Endothelial cell of umbilical vein (primary cell): ENCODE measurements around the gene LIN7A. TPM values are rescaled to one million over a fixed set of nuclear protein-coding genes. Genes with fewer than 3 reads are reported as not detected.

ENCODE experiments used
- BruUV-seq: library from RNA; stranded (reverse); fragments of 400-500 nt; replicated peaks from 2 replicates; lab custom pipeline; 2021; lab: Mats Ljungman, UMichigan
- CTCF ChIA-PET: fragments of 300-600, 350-600 bp; sonication (Branson Sonifier 250); formaldehyde crosslinking; loops from one replicate; lab custom pipeline; 2021; ENCODE audit warnings: antibody characterized with exemption, inconsistent platforms; lab: Charles Lee
- POLR2A ChIA-PET: fragments of 300-600, 350-600 bp; sonication (Branson Sonifier 250); formaldehyde crosslinking; loops from one replicate; lab custom pipeline; 2021; ENCODE audit warnings: antibody characterized with exemption, inconsistent platforms; lab: Charles Lee
- DNase-seq: peaks from one replicate; pipeline ENCODE4 v3.0.0-alpha.2; 2011; ENCODE audit warnings: low read depth, low spot score
- FAIRE-seq: peaks from 2 replicates; lab custom pipeline; 2011; peaks lifted over from hg19 to GRCh38; lab: Jason Lieb, UNC
- H2AFZ ChIP-seq: 2 replicates; pipeline ENCODE4 v1.6.0; 2012; ENCODE audit warnings: low read depth, low read length, control low read depth, inconsistent platforms
- H3K27ac ChIP-seq: 2 replicates; pipeline ENCODE4 v1.5.1; 2011; ENCODE audit warnings: low read depth, mild to moderate bottlenecking, control low read depth, low read length, moderate library complexity; ENCODE audit not compliant: insufficient read depth
- H3K27me3 ChIP-seq, 2 experiments: 2 replicates each; pipeline versions ENCODE4 v1.6.0 to v1.6.1; 2011; ENCODE audit warnings: low read length in 2 of 2, mixed read lengths in 1 of 2; ENCODE audit not compliant: control insufficient read depth in 2 of 2, insufficient read depth in 2 of 2
- H3K36me3 ChIP-seq, 2 experiments: 2 replicates in 1 of 2; 3 replicates in 1 of 2; pipeline ENCODE4 v1.5.1; 2011; ENCODE audit warnings: low read length in 2 of 2, mild to moderate bottlenecking in 1 of 2, moderate library complexity in 1 of 2; ENCODE audit not compliant: control insufficient read depth in 2 of 2, insufficient read depth in 2 of 2; ENCODE audit errors: extremely low read depth in 1 of 2
- H3K4me1 ChIP-seq: 3 replicates; pipeline ENCODE4 v1.5.1; 2011; ENCODE audit warnings: mild to moderate bottlenecking, low read length; ENCODE audit not compliant: control insufficient read depth, insufficient read depth; ENCODE audit errors: extremely low read depth
- H3K4me2 ChIP-seq: 2 replicates; pipeline ENCODE4 v1.6.1; 2011; ENCODE audit warnings: low read length, control low read depth, mixed read lengths; ENCODE audit not compliant: insufficient read depth
- H3K4me3 ChIP-seq, 3 experiments: fragments of 200-600 bp in 1 of 3; sonication (generic), shearing (Covaris generic) in 1 of 3; replicated peaks in 1 of 3; 2 replicates each; pipeline ENCODE4 v1.5.1; 2011 to 2016; ENCODE audit warnings: control low read depth in 3 of 3, low read length in 3 of 3, mild to moderate bottlenecking in 2 of 3, inconsistent platforms in 1 of 3, low read depth in 1 of 3, moderate library complexity in 1 of 3; ENCODE audit not compliant: insufficient read depth in 1 of 3
- H3K79me2 ChIP-seq: 2 replicates; pipeline ENCODE4 v1.6.0; 2012; ENCODE audit warnings: low read length, inconsistent platforms; ENCODE audit not compliant: control insufficient read depth, insufficient read depth
- H3K9ac ChIP-seq: replicated peaks from 2 replicates; pipeline ENCODE3; 2011; ENCODE audit warnings: low read length, control low read depth; ENCODE audit not compliant: insufficient read depth; ENCODE audit errors: extremely low read depth
- H3K9me1 ChIP-seq: replicated peaks from 3 replicates; pipeline ENCODE4 v1.6.0; 2011; ENCODE audit warnings: mild to moderate bottlenecking, low read length; ENCODE audit not compliant: control insufficient read depth, insufficient read depth; ENCODE audit errors: extremely low read depth
- H3K9me3 ChIP-seq: replicated peaks from 2 replicates; pipeline ENCODE4 v1.5.1; 2012; ENCODE audit warnings: low read length, inconsistent platforms; ENCODE audit not compliant: control insufficient read depth, insufficient read depth
- H4K20me1 ChIP-seq: replicated peaks from 2 replicates; pipeline ENCODE3; 2011; ENCODE audit warnings: mild to moderate bottlenecking, low read length; ENCODE audit not compliant: control insufficient read depth, insufficient read depth; ENCODE audit errors: extremely low read depth
- FOS ChIP-seq: IDR thresholded peaks from 2 replicates; pipeline ENCODE4 v1.6.1; 2011; ENCODE audit warnings: mild to moderate bottlenecking, low read length, moderate library complexity, borderline replicate concordance; ENCODE audit not compliant: insufficient read depth
- JUN ChIP-seq: IDR thresholded peaks from 2 replicates; pipeline ENCODE4 v1.6.1; 2011; ENCODE audit warnings: borderline replicate concordance, low read depth; ENCODE audit not compliant: insufficient read length, insufficient read depth
- POLR2A ChIP-seq: IDR thresholded peaks from 2 replicates; pipeline ENCODE4 v1.6.1; 2012; ENCODE audit warnings: low read depth, mild to moderate bottlenecking, control low read depth, low read length
- POLR2AphosphoS5 ChIP-seq: IDR thresholded peaks from 2 replicates; pipeline ENCODE4 v1.6.1; 2012; ENCODE audit warnings: low read depth, mild to moderate bottlenecking, control low read depth, low read length, moderate library complexity; ENCODE audit not compliant: insufficient read depth
- dilution Hi-C: fragments of 300-500 bp; cut with MboI; formaldehyde crosslinking; loops from one replicate; pipeline ENCODE4 v1.15.0; 2019; ENCODE audit warnings: low sequenced_read_pairs; ENCODE audit not compliant: extremely low pct_ligation_motif_present
- intact Hi-C: fragments of 100-400 bp; cut with micrococcal nuclease; formaldehyde crosslinking; loops from one replicate; pipeline ENCODE4 v1.10.0; 2022
- polyA plus RNA-seq, 4 experiments: library from polyadenylated mRNA; depleted of rRNA in 3 of 4; stranded (reverse) in 3 of 4; unstranded in 1 of 4; fragments of >200 nt; gene quantifications; 2 replicates each; pipeline versions ENCODE4 v1.2.1 to v1.2.3, GENCODE V29; 2011 to 2012; ENCODE audit warnings: missing spikeins in 1 of 4
- total RNA-seq: library from RNA; stranded (reverse); gene quantifications from 2 replicates; pipeline ENCODE4 v1.2.3, GENCODE V29; 2021
- TF ChIP-seq, protein P1 (sequence below), 2 donors: IDR thresholded peaks; 1 replicate in 1 of 2; 2 replicates in 1 of 2; pipeline ENCODE4 v1.5.1; 2011; ENCODE audit warnings: low read length in 2 of 2, mild to moderate bottlenecking in 2 of 2, moderate library complexity in 2 of 2, control low read depth in 1 of 2, inconsistent platforms in 1 of 2, low read depth in 1 of 2; ENCODE audit not compliant: insufficient read depth in 1 of 2; ENCODE audit errors: extremely low read depth in 1 of 2
- TF ChIP-seq, protein P2 (sequence below): IDR thresholded peaks from 2 replicates; pipeline ENCODE4 v1.6.1; 2011; ENCODE audit not compliant: insufficient read depth, insufficient read length

LIN7A gene
- total and polyA plus RNA-seq, 2 donors (not counting 3 experiments of a cell fraction or from before 2014, with no cell fraction given), result 1.6 to 4.3 TPM

GRCh38 chr12:80925237-80925636, 12.5 kb downstream of the LIN7A start:
- no peak for DNase-seq
- no peaks in the 10 kb centered on the region for H3K27me3 ChIP-seq
- no peak for FAIRE-seq
- BruUV-seq, result no TSS peak
- no peaks in the 10 kb centered on the region for H3K4me1 ChIP-seq
- H3K9ac ChIP-seq, result no peak overlapping the region
- H3K79me2 ChIP-seq, result no peaks in the 10 kb centered on the region
- H3K4me3 ChIP-seq, result no peak overlapping the region
- no peaks in the 10 kb centered on the region for H4K20me1 ChIP-seq
- H3K36me3 ChIP-seq, result no peaks in the 10 kb centered on the region
- no peak overlapping the region for H2AFZ ChIP-seq
- H3K4me2 ChIP-seq, result no peak overlapping the region
- H3K9me3 ChIP-seq, result no peaks in the 10 kb centered on the region
- H3K27ac ChIP-seq, result no peak overlapping the region
- no peak for TF ChIP-seq JUN
- no peak for TF ChIP-seq FOS
- TF ChIP-seq, protein P1, sequence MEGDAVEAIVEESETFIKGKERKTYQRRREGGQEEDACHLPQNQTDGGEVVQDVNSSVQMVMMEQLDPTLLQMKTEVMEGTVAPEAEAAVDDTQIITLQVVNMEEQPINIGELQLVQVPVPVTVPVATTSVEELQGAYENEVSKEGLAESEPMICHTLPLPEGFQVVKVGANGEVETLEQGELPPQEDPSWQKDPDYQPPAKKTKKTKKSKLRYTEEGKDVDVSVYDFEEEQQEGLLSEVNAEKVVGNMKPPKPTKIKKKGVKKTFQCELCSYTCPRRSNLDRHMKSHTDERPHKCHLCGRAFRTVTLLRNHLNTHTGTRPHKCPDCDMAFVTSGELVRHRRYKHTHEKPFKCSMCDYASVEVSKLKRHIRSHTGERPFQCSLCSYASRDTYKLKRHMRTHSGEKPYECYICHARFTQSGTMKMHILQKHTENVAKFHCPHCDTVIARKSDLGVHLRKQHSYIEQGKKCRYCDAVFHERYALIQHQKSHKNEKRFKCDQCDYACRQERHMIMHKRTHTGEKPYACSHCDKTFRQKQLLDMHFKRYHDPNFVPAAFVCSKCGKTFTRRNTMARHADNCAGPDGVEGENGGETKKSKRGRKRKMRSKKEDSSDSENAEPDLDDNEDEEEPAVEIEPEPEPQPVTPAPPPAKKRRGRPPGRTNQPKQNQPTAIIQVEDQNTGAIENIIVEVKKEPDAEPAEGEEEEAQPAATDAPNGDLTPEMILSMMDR (IDR thresholded peaks at IDR 0.05; ENCODE audit: extremely low read depth in 1 of 2, insufficient read depth in 1 of 2, low read depth in 1 of 2, low read length in 2 of 2), result no peak
- TF ChIP-seq, protein P2, sequence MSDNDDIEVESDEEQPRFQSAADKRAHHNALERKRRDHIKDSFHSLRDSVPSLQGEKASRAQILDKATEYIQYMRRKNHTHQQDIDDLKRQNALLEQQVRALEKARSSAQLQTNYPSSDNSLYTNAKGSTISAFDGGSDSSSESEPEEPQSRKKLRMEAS, result no peak
- TF ChIP-seq POLR2AphosphoS5, result no peak
- no peak for TF ChIP-seq POLR2A
- intact Hi-C loops (no loop called here), dilution Hi-C loops (no loop called here)
- ChIA-PET POLR2A (no interaction called here), CTCF (no interaction called here)
- no peaks in the 10 kb centered on the region for H3K9me1 ChIP-seq
